IPS-NIHi7 (cell line): Measurements from ENCODE around the gene BYSL.

ENCODE experiments used
- DNase-seq: peaks from one replicate; pipeline ENCODE4 v3.0.0; 2012; ENCODE audit warnings: mixed read lengths; ENCODE audit errors: extremely low spot score

BYSL gene

GRCh38 chr6:41914869-41915530, 6.3 kb upstream of the BYSL start:
- no peak for DNase-seq

GRCh38 chr6:41917528-41917927, 3.8 kb upstream of the BYSL start:
- DNase-seq: no peak

- DNase-seq: peak; percentile 42
Measured at GRCh38 chr6:41921712-41921998, 356 bp downstream of the BYSL start.

GRCh38 chr6:41922154-41922553, 855 bp downstream of the BYSL start:
- no peak for DNase-seq

- DNase-seq: no peak
Measured at GRCh38 chr6:41927253-41927652, 6.0 kb downstream of the BYSL start.

GRCh38 chr6:41929924-41930323, 8.6 kb downstream of the BYSL start:
- no peak for DNase-seq

GRCh38 chr6:41931792-41932191, 10.5 kb downstream of the BYSL start:
- DNase-seq: no peak

- DNase-seq: no peak
Measured at GRCh38 chr6:41932378-41932777, 11.1 kb downstream of the BYSL start.

GRCh38 chr6:41934278-41935192, 13.2 kb downstream of the BYSL start:
- DNase-seq: peak; percentile 18

GRCh38 chr6:41935193-41935574, 13.9 kb downstream of the BYSL start:
- no peak for DNase-seq

GRCh38 chr6:41935685-41936072, 14.4 kb downstream of the BYSL start:
- DNase-seq: peak; percentile 17

GRCh38 chr6:41936073-41936837, 15.0 kb downstream of the BYSL start:
- DNase-seq: peak; percentile 78

- DNase-seq: no peak
Measured at GRCh38 chr6:41937472-41937860, 16.2 kb downstream of the BYSL start.

- DNase-seq: no peak
Measured at GRCh38 chr6:41937861-41938574, 16.7 kb downstream of the BYSL start.

- DNase-seq: no peak
Measured at GRCh38 chr6:41938590-41939175, 17.4 kb downstream of the BYSL start.

- peak; percentile 59 for DNase-seq
Measured at GRCh38 chr6:41939176-41939847, 18.0 kb downstream of the BYSL start.

GRCh38 chr6:41939848-41940758, 18.8 kb downstream of the BYSL start:
- DNase-seq: peak; percentile 29

- peak; percentile 21 for DNase-seq
Measured at GRCh38 chr6:41940759-41941279, 19.5 kb downstream of the BYSL start.

GRCh38 chr6:41941280-41942066, 20.2 kb downstream of the BYSL start, which contains the start of gene CCND3:
Gene CCND3 (minus strand): TSS chr6:41941808. CDS start chr6:41941649, 159 bp downstream.
- DNase-seq: peak; percentile 80
